Natural killer cell (primary cell): ENCODE measurements around the gene CACNG7. TPM values are rescaled to one million over a fixed set of nuclear protein-coding genes. Genes with fewer than 3 reads are reported as not detected.

Experiments
- ATAC-seq, 3 donors: fragments of 150-1000 bp in 2 of 3; fragments of 200-7000 bp in 1 of 3; cut with Tn5 transposase; 1 replicate in 1 of 3; 2 replicates in 2 of 3; pipeline ENCODE4 v1.10.0; 2021; ENCODE audit warnings: mild to moderate bottlenecking in 2 of 3, moderate library complexity in 2 of 3
- DNase-seq, 2 donors: peaks; one replicate each; pipeline versions ENCODE4 v3.0.0 to v3.0.0-alpha.2; 2013 to 2021; ENCODE audit warnings: mixed read lengths in 1 of 2
- H3K27ac ChIP-seq: one replicate; pipeline ENCODE4 v1.5.1; 2013; ENCODE audit warnings: mild to moderate bottlenecking, low read length
- H3K27me3 ChIP-seq: one replicate; pipeline ENCODE4 v1.6.1; 2013; ENCODE audit warnings: low read length; ENCODE audit not compliant: control insufficient read depth, insufficient read depth
- H3K36me3 ChIP-seq: one replicate; pipeline ENCODE4 v1.6.1; 2013; ENCODE audit warnings: low read length; ENCODE audit not compliant: control insufficient read depth, insufficient read depth
- H3K4me1 ChIP-seq: one replicate; pipeline ENCODE4 v1.6.1; 2013; ENCODE audit warnings: low read length; ENCODE audit not compliant: control insufficient read depth, insufficient read depth
- H3K4me3 ChIP-seq: one replicate; pipeline ENCODE4 v1.5.1; 2013; ENCODE audit warnings: low read length
- H3K9me3 ChIP-seq: one replicate; pipeline ENCODE4 v1.6.1; 2013; ENCODE audit warnings: low read length; ENCODE audit not compliant: control insufficient read depth, insufficient read depth
- H3K27ac Mint-ChIP-seq, 2 donors: one replicate each; pipeline ENCODE4 v1.8.0; 2022; ENCODE audit warnings: mild to moderate bottlenecking in 2 of 2, mixed read lengths in 2 of 2, moderate library complexity in 1 of 2
- H3K27me3 Mint-ChIP-seq, 2 donors: one replicate each; pipeline ENCODE4 v1.8.0; 2022; ENCODE audit warnings: low read depth in 2 of 2, mixed read lengths in 2 of 2
- H3K36me3 Mint-ChIP-seq: one replicate; pipeline ENCODE4 v1.8.0; 2022; ENCODE audit warnings: mixed read lengths
- H3K4me1 Mint-ChIP-seq, 2 donors: one replicate each; pipeline ENCODE4 v1.8.0; 2022; ENCODE audit warnings: mixed read lengths in 2 of 2
- H3K4me3 Mint-ChIP-seq: one replicate; pipeline ENCODE4 v1.8.0; 2022; ENCODE audit warnings: mild to moderate bottlenecking, moderate library complexity, mixed read lengths
- H3K9me3 Mint-ChIP-seq, 2 donors: one replicate each; pipeline ENCODE4 v1.8.0; 2022; ENCODE audit warnings: mixed read lengths in 2 of 2
- WGBS: methylation state at CpG from one replicate; pipeline ENCODE4 v1.1.7; 2013; ENCODE audit warnings: missing lambda C conversion rate; ENCODE audit not compliant: insufficient coverage; 5-methylcytosine and 5-hydroxymethylcytosine counted together
- intact Hi-C: fragments of 100-400 bp; cut with micrococcal nuclease; formaldehyde crosslinking; loops from one replicate; pipeline ENCODE4 v1.14.2; 2022
- total RNA-seq, 4 donors: library from RNA; stranded (reverse); fragments of 120-200 nt in 1 of 4; gene quantifications; one replicate each; pipeline versions ENCODE4 v1.2.3 to v1.2.4, GENCODE V29; 2013 to 2022
- TF ChIP-seq, protein P1 (sequence below): fragments of 200-600 bp; IDR thresholded peaks from one replicate; pipeline ENCODE4 v1.8.0; 2022; ENCODE audit warnings: antibody characterized with exemption

Gene CACNG7
- total RNA-seq, 3 donors from 2014 or later (not counting 1 experiment from before 2014, with no cell fraction given), result not detected

DNA sequence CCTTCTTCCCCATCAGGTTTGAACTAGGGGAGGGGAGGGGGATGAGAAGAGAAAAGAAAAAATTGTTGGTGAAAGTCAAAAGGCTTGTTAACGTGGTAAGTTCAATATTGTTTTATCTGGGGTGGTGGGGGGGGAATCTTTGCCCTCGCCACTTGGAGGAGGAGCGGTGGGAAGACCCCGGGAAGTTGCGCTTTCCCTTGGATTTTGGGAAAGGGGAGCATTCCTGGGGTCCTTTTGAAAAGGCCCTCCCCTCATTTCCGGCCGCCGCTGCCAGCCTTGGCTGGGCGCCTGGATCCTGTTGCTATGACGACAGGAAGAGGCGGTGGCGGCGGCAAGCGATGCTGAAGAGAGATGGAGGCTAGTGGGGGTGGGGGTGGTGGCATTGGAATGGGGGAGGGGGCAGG is 49.1 kb downstream of the CACNG7 start:
- Histone ChIP-seq H3K27ac (no peak overlapping the region), H3K4me3 (no peak overlapping the region), H3K36me3 (no peaks in the 10 kb centered on the region), H3K27me3 (peaks cover 35% of the 10 kb centered on the region), H3K9me3 (no peaks in the 10 kb centered on the region), H3K4me1 (no peaks in the 10 kb centered on the region)
- DNase-seq, result no peak
- intact Hi-C loops, result no loop called here
- TF ChIP-seq, protein P1, sequence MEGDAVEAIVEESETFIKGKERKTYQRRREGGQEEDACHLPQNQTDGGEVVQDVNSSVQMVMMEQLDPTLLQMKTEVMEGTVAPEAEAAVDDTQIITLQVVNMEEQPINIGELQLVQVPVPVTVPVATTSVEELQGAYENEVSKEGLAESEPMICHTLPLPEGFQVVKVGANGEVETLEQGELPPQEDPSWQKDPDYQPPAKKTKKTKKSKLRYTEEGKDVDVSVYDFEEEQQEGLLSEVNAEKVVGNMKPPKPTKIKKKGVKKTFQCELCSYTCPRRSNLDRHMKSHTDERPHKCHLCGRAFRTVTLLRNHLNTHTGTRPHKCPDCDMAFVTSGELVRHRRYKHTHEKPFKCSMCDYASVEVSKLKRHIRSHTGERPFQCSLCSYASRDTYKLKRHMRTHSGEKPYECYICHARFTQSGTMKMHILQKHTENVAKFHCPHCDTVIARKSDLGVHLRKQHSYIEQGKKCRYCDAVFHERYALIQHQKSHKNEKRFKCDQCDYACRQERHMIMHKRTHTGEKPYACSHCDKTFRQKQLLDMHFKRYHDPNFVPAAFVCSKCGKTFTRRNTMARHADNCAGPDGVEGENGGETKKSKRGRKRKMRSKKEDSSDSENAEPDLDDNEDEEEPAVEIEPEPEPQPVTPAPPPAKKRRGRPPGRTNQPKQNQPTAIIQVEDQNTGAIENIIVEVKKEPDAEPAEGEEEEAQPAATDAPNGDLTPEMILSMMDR, result no peak
- no peak for ATAC-seq
- Mint-ChIP-seq H3K4me3 (no peak overlapping the region), H3K9me3 (peaks cover 0 to 2% of the 10 kb centered on the region in 2 donors), H3K27me3 (peaks cover 53 to 69% of the 10 kb centered on the region in 2 donors), H3K27ac (no peak overlapping the region), H3K4me1 (peaks cover 0 to 16% of the 10 kb centered on the region in 2 donors), H3K36me3 (no peaks in the 10 kb centered on the region)
- WGBS, result 9% methylated on average over 10 of the region's 14 CpGs

DNA sequence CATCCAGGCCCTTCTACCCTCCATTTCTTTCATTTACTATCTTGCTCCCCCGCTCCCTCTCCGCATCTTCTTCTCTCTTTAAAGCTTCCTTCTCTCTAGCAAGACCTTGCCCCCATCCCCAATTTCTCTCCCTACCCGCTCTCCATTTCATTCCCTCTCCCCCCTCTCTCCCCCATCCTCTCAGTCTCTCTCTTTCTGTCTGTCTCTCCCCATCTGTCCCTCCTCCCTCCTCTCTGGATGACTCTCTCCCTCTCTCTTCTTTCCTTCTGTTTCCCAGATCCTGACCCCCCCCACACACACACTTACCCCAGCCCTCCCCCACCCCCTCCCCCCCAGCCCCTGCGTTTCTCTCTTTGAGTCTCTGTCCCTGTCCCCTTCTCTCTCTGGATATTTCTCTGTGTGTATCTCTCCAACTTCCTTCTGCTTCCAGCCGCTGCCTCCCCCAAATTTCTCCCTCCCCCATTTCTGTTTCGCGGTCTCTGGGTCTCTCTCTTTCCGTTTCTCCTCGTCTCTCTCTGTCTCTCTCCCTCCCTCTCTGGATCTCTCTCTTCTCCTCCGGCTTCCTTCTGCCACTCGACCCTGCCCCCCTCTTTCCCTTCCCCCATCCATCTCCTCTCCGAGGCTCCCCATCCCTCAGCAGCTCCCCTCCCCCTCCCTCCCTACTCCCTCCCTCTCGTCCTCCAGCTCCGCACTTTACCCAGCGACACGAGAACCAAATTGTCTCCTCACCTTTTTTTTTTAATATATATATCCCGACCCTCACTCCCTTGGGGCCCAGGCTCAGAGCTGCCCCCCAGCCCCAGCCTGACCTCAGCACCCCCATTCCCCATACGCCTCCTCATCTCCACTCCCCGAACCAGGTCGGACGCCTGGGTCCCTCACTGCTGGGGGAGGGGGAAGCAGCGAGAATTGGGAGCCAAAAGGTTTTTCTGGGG is 50.0 kb downstream of the CACNG7 start:
- Mint-ChIP-seq H3K9me3 (peaks cover 0 to 2% of the 10 kb centered on the region in 2 donors), H3K27ac (no peak overlapping the region), H3K27me3 (peaks cover 59 to 78% of the 10 kb centered on the region in 2 donors), H3K4me1 (peaks cover 0 to 21% of the 10 kb centered on the region in 2 donors), H3K4me3 (no peak overlapping the region), H3K36me3 (no peaks in the 10 kb centered on the region)
- no peak overlapping the region for H3K4me3 ChIP-seq
- TF ChIP-seq, protein P1, result no peak
- no peak for DNase-seq
- no peaks in the 10 kb centered on the region for H3K4me1 ChIP-seq
- H3K27ac ChIP-seq, result no peak overlapping the region
- peaks cover 38% of the 10 kb centered on the region for H3K27me3 ChIP-seq
- no peaks in the 10 kb centered on the region for H3K9me3 ChIP-seq
- intact Hi-C loops, result no loop called here
- 3% methylated on average over 20 of the region's 22 CpGs for WGBS
- no peaks in the 10 kb centered on the region for H3K36me3 ChIP-seq
- ATAC-seq, result no peak

DNA sequence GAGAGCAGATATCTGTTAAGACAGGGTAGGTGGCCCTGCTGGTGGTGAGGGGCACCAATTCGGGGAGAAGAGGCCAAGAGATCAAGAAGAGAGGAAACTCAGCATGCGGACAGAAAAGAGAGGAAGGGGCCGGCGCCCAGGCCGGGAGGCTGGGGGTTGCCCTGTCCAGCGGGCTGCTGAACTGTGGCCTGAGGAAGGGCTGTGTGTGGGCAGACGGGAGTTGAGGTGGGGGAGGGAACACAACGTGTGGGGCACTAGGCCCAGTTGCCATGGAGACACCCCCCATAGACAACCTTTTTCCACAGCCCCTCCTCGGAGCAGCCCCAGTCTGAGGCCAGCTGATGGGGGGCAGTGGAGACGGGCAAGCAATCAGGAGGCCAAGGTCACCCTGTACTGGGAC is 51.1 kb downstream of the CACNG7 start:
- peaks cover 65 to 84% of the 10 kb centered on the region in 2 donors for H3K27me3 Mint-ChIP-seq
- no peak for ATAC-seq
- H3K4me1 Mint-ChIP-seq, result peaks cover 0 to 26% of the 10 kb centered on the region in 2 donors
- H3K4me1 ChIP-seq, result no peaks in the 10 kb centered on the region
- peaks cover 0 to 2% of the 10 kb centered on the region in 2 donors for H3K9me3 Mint-ChIP-seq
- DNase-seq, result no peak
- no peaks in the 10 kb centered on the region for H3K36me3 ChIP-seq
- intact Hi-C loops, result no loop called here
- H3K27ac Mint-ChIP-seq, result no peak overlapping the region
- no peak overlapping the region for H3K27ac ChIP-seq
- peaks cover 38% of the 10 kb centered on the region for H3K27me3 ChIP-seq
- 11% methylated on average over 7 of the region's 10 CpGs for WGBS
- H3K36me3 Mint-ChIP-seq, result no peaks in the 10 kb centered on the region
- no peak overlapping the region for H3K4me3 ChIP-seq
- H3K9me3 ChIP-seq, result no peaks in the 10 kb centered on the region
- no peak overlapping the region for H3K4me3 Mint-ChIP-seq
- TF ChIP-seq, protein P1, result no peak
